ENCODE results near the gene SPAG17. TPM values are rescaled to one million over a fixed set of nuclear protein-coding genes. Genes with fewer than 3 reads are reported as not detected.

SPAG17 gene
- total RNA-seq, 1 donor from 2014 or later = 1.2 TPM

DNA sequence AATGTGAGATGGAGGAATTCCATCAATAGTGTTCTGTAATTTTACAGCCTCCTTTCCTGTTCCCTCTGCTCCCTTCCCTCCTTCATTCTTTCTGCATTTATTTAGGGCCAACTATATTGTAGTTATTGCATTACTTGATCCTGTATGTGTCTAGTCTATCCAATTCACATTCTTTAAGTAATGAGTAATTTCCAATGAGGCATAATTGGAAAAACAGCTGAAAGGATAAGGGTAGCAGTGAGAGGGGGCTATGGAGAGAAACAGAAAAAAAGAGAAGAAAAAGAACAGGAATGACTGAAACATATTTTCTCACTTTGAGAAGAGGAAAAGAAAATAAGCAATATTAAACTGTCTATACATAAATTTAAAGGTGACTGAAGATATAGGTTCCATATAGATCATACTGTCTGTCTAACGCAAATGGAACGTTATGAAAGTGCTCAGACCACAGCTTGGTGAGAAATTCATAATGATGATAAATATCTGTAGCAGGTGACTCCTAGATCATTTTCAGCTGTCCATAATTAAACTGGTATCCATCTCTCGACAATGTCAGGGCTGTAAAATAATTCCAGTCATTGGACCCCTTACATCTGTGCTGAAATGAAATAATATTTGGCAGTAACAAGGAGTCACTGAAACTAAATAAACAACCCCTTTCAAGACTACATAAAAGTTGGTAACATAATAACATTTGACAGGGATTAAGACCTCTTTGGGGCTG, 61.8 kb downstream of the SPAG17 start:
- DNase-seq (ENCODE audit: low spot score in 2 of 2) (no peak), FAIRE-seq (no peak)

- no peak for FAIRE-seq
These were observed 62.6 kb downstream of the SPAG17 start for GRCh38 chr1:118122234-118123004.

GRCh38 chr1:118118873-118119463, 66.1 kb downstream of the SPAG17 start:
- FAIRE-seq = no peak

More at GRCh38 chr1:118122234-118123004, 62.6 kb downstream of the SPAG17 start:
- DNase-seq (ENCODE audit: low spot score in 2 of 2) = no peak

GRCh38 chr1:118118469-118118868, 66.6 kb downstream of the SPAG17 start:
- FAIRE-seq (no peak), DNase-seq (ENCODE audit: low spot score in 2 of 2) (no peak)

More at GRCh38 chr1:118118873-118119463, 66.1 kb downstream of the SPAG17 start:
- no peak for DNase-seq (ENCODE audit: low spot score in 2 of 2)

- FAIRE-seq = no peak
- DNase-seq (ENCODE audit: low spot score in 2 of 2) = no peak
These were observed 67.5 kb downstream of the SPAG17 start for GRCh38 chr1:118117521-118117920.

DNA sequence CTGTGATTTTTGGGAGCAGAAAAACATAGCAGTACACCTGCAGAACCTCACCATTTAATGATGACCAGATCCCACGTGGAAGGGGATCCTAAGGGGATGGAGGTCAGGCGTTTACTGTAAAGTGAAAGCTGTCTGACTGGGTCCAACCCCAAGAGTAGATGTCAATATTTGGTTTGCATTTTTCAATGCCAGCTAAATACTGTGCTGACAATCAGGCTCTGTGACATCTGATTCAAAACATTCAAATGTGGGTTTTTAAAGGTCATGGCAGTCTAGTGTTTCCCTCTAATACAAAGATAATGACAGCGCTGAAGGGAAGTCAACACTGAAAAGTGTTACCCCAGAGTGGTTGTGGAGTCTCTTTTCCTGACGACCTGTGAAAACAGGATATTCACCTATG, 68.1 kb downstream of the SPAG17 start:
- FAIRE-seq (no peak), DNase-seq (ENCODE audit: low spot score in 2 of 2) (no peak)

- no peak for DNase-seq (ENCODE audit: low spot score in 2 of 2)
- no peak for FAIRE-seq
These were observed 68.6 kb downstream of the SPAG17 start for GRCh38 chr1:118116401-118116800.

- FAIRE-seq (no peak), DNase-seq (ENCODE audit: low spot score in 2 of 2) (no peak)
These were observed 69.3 kb downstream of the SPAG17 start for GRCh38 chr1:118115567-118116295.

DNA sequence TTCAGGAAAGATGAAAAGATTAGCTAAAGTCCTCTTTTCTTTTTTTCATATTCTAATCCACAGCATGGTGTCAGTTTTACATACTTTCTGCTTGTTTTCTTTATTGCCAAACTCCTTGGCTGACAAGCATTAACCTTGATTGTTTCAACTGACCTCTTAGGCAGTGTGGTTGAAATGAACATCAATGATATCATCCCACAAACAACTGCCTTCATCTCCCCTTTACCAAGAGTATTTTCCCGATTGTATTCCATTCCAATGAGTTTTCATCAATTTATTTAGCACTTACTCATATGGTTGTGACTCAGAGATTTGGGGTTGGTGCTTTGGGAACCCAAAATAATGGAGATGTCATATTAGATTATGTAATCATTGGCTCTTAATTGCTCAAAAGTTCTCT, 71.8 kb downstream of the SPAG17 start:
- DNase-seq (ENCODE audit: low spot score in 2 of 2) = no peak
- FAIRE-seq = no peak

DNA sequence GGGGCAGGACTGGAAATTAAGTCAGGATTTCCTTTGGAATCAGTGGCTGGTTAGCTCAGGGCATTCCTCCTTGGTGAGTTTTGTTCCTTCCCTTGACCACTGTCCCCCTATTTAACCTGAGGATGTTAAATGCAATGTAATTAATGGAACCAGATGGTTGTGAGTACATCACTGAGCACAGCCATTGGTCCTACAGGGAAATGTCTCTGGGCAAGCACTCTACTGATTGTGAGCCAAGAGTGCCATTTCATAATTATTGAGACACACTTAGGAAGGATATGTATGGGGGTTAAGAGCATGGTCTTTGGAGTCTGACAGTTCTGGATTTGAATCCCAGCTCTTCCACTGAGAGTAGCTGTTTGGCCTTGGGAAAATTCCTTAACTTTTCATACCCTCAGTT, 74.4 kb downstream of the SPAG17 start:
- FAIRE-seq (no peak), DNase-seq (ENCODE audit: low spot score in 2 of 2) (no peak)

- FAIRE-seq (no peak), DNase-seq (ENCODE audit: low spot score in 2 of 2) (no peak)
These were observed 80.1 kb downstream of the SPAG17 start for GRCh38 chr1:118104951-118105350.

DNA sequence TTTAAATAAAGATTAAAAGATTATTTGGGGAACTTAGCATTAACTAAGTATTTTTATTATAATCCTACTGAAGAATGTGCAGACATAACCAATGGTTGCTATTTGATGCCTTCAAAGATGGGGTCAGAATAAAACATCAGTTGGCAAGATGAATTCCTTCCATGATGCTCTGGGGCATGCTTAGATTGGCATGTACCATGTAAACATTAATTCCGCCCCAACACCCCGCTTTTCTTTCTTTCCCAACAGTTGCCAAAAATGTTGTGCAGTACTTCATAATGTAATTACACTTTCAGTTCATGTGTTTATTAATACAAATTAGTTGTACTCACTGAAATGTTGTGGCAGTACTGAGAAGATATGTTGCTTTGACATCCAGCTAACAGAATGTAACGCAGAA, 82.6 kb downstream of the SPAG17 start:
- no peak for FAIRE-seq
- DNase-seq (ENCODE audit: low spot score in 2 of 2) = no peak

- no peak for DNase-seq (ENCODE audit: low spot score in 2 of 2)
- FAIRE-seq = no peak
These were observed 83.0 kb downstream of the SPAG17 start for GRCh38 chr1:118101999-118102398.

DNA sequence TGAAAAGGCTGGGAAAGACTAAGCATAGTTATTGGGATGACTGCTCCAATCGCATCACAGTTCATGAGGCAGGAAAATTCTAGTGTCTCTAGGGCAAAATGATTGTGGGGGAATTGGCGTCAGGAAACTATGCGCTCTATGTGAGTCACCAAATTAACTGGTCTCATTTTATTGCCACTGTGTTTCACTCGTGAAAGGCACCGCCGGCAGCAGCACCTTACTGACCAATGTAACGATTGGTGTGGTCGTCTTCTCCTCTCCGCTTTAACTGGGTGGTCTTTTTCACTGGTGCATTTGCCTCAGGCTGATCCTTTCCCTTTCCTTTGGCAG, 83.5 kb downstream of the SPAG17 start:
- FAIRE-seq = no peak
- DNase-seq (ENCODE audit: low spot score in 2 of 2) = no peak

- DNase-seq (ENCODE audit: low spot score in 2 of 2) (no peak), FAIRE-seq (no peak)
These were observed 84.1 kb downstream of the SPAG17 start for GRCh38 chr1:118100686-118101514.

- DNase-seq (ENCODE audit: low spot score in 2 of 2) = no peak
- no peak for FAIRE-seq
These were observed 85.3 kb downstream of the SPAG17 start for GRCh38 chr1:118099686-118100085.

DNA sequence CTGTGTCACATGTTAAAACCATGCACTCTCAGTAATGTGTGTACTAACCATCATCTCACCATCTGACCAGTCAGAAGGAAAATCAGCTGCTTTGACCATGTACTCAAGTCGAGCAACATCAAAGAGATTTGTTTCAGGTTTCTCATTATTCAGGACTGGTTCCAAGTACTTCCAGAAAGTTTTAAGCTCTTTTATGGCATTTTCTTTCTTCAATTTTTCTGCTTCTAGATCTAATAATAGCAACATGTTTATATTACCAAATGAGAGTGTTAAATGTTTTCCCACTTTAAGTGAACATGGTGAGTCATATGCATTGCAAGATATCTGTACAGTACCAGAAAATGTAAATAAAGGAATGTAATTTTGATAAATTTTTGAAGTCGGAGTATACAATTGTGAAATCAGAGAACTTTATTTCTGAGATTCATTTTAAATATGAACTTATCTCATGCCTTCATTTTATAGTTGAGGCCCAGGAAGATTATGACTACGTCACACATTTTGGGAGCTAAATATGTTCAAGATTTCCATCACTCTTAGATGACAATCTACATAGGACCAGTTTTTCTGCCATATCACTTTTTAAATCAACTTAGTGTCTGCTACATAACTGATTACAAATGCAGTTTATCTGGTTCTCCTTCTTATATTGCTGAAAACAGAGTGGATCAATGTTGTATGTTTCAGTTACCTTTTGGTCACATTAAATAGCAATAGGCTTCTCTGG, 87.2 kb downstream of the SPAG17 start:
- DNase-seq (ENCODE audit: low spot score in 2 of 2) (no peak), FAIRE-seq (no peak)

DNA sequence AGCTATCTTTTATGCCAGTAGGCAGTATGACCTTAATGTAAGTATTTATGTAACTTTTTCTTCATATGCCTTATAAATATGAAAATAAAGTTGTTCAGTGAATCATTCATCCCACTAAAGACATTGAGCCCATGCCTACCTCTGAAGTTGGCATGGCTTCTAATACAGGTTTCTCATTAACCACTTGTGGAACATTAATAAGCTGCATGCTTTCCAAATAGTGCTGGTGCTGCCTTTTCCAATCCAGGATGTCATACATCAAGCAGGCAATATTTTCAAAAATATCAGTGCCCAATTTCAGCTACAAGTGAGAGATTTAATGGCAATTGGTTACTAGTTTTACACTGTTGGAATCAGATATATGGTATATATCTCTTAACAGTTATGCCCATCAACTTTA, 92.0 kb downstream of the SPAG17 start:
- no peak for FAIRE-seq
- no peak for DNase-seq (ENCODE audit: low spot score in 2 of 2)

- DNase-seq (ENCODE audit: low spot score in 2 of 2) (no peak), FAIRE-seq (no peak)
These were observed 94.9 kb downstream of the SPAG17 start for GRCh38 chr1:118090130-118090529.

All from frontal cortex (tissue), 4 donors.